HepG2 (cell line): ENCODE results near the gene R3HCC1L. TPM values are rescaled to one million over a fixed set of nuclear protein-coding genes. Genes with fewer than 3 reads are reported as not detected.

Experiments used
- ATF2 ChIP-seq: sonication (generic); formaldehyde crosslinking; IDR thresholded peaks from 2 replicates; pipeline ENCODE4 v1.4.0; 2020; ENCODE audit warnings: missing genetic modification reagents
- CBX5 ChIP-seq: sonication (generic); formaldehyde crosslinking; IDR thresholded peaks from 2 replicates; pipeline ENCODE4 v1.4.0; 2020; ENCODE audit warnings: missing genetic modification reagents, borderline replicate concordance
- DNMT3B ChIP-seq: conservative IDR thresholded peaks from 2 replicates; pipeline ENCODE4 v1.6.1; 2016; ENCODE audit warnings: missing biosample characterization, control low read depth
- HOXD1 ChIP-seq: sonication (generic); formaldehyde crosslinking; IDR thresholded peaks from 2 replicates; pipeline ENCODE4 v1.5.0; 2020; ENCODE audit warnings: missing genetic modification reagents
- RBFOX2 ChIP-seq: fragments of 200-400 bp; formaldehyde crosslinking; IDR thresholded peaks from 2 replicates; pipeline ENCODE4 v1.6.1; 2017; ENCODE audit warnings: low read depth, mild to moderate bottlenecking, low read length
- ZNF703 ChIP-seq: sonication (generic); formaldehyde crosslinking; IDR thresholded peaks from 2 replicates; pipeline ENCODE4 v1.5.1; 2020; ENCODE audit warnings: missing genetic modification reagents, mild to moderate bottlenecking, moderate library complexity, borderline replicate concordance
- polyA plus RNA-seq, 8 experiments: library from polyadenylated mRNA; depleted of rRNA in 3 of 8; stranded (reverse) in 7 of 8; unstranded in 1 of 8; fragments of >200 nt; fragmentation: Illumina TruSeq in 4 of 8; extraction: Trizol in 4 of 8; gene quantifications; 2 replicates each; pipeline versions ENCODE4 v1.2.1 to v1.2.3, GENCODE V29; 2011 to 2016; ENCODE audit warnings: low read depth in 4 of 8, missing spikeins in 1 of 8, mixed read lengths in 1 of 8; ENCODE audit not compliant: insufficient read depth in 1 of 8
- total RNA-seq, 5 experiments: library from RNA; depleted of rRNA; stranded (reverse); fragments of >200 nt; fragmentation: Illumina TruSeq; extraction: Trizol; gene quantifications; 2 replicates each; pipeline ENCODE4 v1.2.3, GENCODE V29; 2016; ENCODE audit warnings: low read depth in 1 of 5
- TF ChIP-seq, protein P1 (sequence below): sonication (generic); formaldehyde crosslinking; IDR thresholded peaks from 2 replicates; pipeline ENCODE4 v1.9.0; 2022; ENCODE audit warnings: missing genetic modification reagents, mild to moderate bottlenecking, borderline replicate concordance
- TF ChIP-seq, protein P2 (sequence below), 2 experiments: sonication (generic) in 1 of 2; formaldehyde crosslinking in 1 of 2; IDR thresholded peaks; 2 replicates each; pipeline versions ENCODE4 v1.5.1 to v1.6.1; 2011 to 2020; ENCODE audit warnings: borderline replicate concordance in 1 of 2, low read depth in 1 of 2, low read length in 1 of 2, mild to moderate bottlenecking in 1 of 2, missing genetic modification reagents in 1 of 2, moderate library complexity in 1 of 2

The R3HCC1L gene
- total and polyA plus RNA-seq, 2 of the 13 experiments (the other 11 are each of a cell fraction or from before 2014, with no cell fraction given), result 6.5 to 12.2 TPM

GRCh38 chr10:98262571-98262970 is 128.1 kb downstream of the R3HCC1L start (continued):
- no peak for TF ChIP-seq ATF2 (CRISPR knock-in tag)
- no peak for TF ChIP-seq HOXD1 (CRISPR knock-in tag)
- TF ChIP-seq DNMT3B (CRISPR knock-in tag), result no peak
- TF ChIP-seq CBX5, result peak; percentile 55; the same call in 1 of the 2 replicates
- no peak for TF ChIP-seq ZNF703 (CRISPR knock-in tag)
- no peak for TF ChIP-seq RBFOX2
- TF ChIP-seq, protein P1, sequence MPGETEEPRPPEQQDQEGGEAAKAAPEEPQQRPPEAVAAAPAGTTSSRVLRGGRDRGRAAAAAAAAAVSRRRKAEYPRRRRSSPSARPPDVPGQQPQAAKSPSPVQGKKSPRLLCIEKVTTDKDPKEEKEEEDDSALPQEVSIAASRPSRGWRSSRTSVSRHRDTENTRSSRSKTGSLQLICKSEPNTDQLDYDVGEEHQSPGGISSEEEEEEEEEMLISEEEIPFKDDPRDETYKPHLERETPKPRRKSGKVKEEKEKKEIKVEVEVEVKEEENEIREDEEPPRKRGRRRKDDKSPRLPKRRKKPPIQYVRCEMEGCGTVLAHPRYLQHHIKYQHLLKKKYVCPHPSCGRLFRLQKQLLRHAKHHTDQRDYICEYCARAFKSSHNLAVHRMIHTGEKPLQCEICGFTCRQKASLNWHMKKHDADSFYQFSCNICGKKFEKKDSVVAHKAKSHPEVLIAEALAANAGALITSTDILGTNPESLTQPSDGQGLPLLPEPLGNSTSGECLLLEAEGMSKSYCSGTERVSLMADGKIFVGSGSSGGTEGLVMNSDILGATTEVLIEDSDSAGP, result peak; percentile 15; the same call in 1 of the 2 replicates
- TF ChIP-seq, protein P2, sequence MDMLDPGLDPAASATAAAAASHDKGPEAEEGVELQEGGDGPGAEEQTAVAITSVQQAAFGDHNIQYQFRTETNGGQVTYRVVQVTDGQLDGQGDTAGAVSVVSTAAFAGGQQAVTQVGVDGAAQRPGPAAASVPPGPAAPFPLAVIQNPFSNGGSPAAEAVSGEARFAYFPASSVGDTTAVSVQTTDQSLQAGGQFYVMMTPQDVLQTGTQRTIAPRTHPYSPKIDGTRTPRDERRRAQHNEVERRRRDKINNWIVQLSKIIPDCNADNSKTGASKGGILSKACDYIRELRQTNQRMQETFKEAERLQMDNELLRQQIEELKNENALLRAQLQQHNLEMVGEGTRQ (IDR thresholded peaks at IDR 0.05; ENCODE audit: low read depth, low read length), result no peak
- TF ChIP-seq, protein P2 (CRISPR knock-in tag; IDR thresholded peaks at IDR 0.05; ENCODE audit: borderline replicate concordance), result no peak
